ENCODE results near the gene OMP.

OMP gene

GRCh38 chr11:77075425-77075905 lies 27.2 kb upstream of the OMP start:
- TF ChIP-seq CTBP1 (IDR thresholded peaks at IDR 0.05; ENCODE audit: borderline replicate concordance) (no peak), LEF1 (IDR thresholded peaks at IDR 0.05; ENCODE audit: borderline replicate concordance) (no peak), ARNT (IDR thresholded peaks at IDR 0.05) (no peak)
- CTCF ChIA-PET, result interaction anchor here (1.1 kb wide), 1 partner anchor 30 kb away, joined by 3 read pairs; no protein-coding TSS in a partner anchor

GRCh38 chr11:77079666-77080065 lies 23.0 kb upstream of the OMP start:
- POLR2A ChIA-PET, result no interaction called here
- no peak for TF ChIP-seq LEF1 (IDR thresholded peaks at IDR 0.05; ENCODE audit: borderline replicate concordance)
- no peak for TF ChIP-seq HDGF (IDR thresholded peaks at IDR 0.05; ENCODE audit: borderline replicate concordance)
- no peak for TF ChIP-seq BHLHE40 (IDR thresholded peaks at IDR 0.05; ENCODE audit: borderline replicate concordance)
- TF ChIP-seq L3MBTL2 (conservative IDR thresholded peaks at IDR 0.05), result no peak
- TF ChIP-seq NFRKB (IDR thresholded peaks at IDR 0.05), result no peak
- CTCF ChIA-PET, result interaction anchor here (0.8 kb wide), 1 partner anchor 10 kb away, joined by 3 read pairs; no protein-coding TSS in a partner anchor
- DNase-seq (ENCODE audit: extremely low spot score), result no peak

More at GRCh38 chr11:77075425-77075905, 27.2 kb upstream of the OMP start:
- DNase-seq (ENCODE audit: extremely low spot score), result no peak
- POLR2A ChIA-PET, result no interaction called here

DNA sequence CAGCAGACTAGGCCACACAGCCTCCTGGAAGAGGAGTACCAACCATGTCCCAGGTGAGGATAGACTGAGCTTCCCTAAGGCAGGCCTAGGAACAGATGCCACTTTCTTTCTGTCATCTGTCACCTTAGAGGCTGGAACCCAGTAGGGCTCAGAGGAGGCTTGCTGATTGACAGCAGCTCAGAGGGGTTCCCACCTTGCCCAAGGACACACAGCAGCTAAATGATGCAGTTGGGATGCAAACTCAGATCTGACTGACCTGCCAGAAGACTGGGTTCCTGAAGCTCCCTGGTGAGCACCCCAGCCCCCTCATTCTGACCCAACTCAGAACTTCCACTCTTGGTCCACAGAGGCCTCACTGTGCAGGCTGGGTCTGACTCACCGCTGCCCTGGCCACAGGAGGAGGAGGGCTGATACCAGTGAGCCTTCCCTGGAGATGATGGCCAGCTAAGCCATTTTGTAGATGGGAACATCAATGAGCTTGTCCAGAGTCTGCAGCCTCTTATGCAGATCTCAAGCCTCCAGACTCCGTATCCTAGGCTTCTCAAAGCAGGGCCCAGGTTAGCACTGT lies 21.9 kb upstream of the OMP start:
- TF ChIP-seq, protein P1, sequence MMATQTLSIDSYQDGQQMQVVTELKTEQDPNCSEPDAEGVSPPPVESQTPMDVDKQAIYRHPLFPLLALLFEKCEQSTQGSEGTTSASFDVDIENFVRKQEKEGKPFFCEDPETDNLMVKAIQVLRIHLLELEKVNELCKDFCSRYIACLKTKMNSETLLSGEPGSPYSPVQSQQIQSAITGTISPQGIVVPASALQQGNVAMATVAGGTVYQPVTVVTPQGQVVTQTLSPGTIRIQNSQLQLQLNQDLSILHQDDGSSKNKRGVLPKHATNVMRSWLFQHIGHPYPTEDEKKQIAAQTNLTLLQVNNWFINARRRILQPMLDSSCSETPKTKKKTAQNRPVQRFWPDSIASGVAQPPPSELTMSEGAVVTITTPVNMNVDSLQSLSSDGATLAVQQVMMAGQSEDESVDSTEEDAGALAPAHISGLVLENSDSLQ (IDR thresholded peaks at IDR 0.05), result no peak
- TF ChIP-seq ARNT (IDR thresholded peaks at IDR 0.05), result no peak
- no peak for TF ChIP-seq NFRKB (IDR thresholded peaks at IDR 0.05)
- TF ChIP-seq L3MBTL2 (conservative IDR thresholded peaks at IDR 0.05), result no peak
- no peak for TF ChIP-seq LEF1 (IDR thresholded peaks at IDR 0.05; ENCODE audit: borderline replicate concordance)
- no peak for TF ChIP-seq BHLHE40 (IDR thresholded peaks at IDR 0.05; ENCODE audit: borderline replicate concordance)
- TF ChIP-seq FOXA1 (IDR thresholded peaks at IDR 0.05), result no peak
- no peak for DNase-seq (ENCODE audit: extremely low spot score)
- POLR2A ChIA-PET, result no interaction called here
- CTCF ChIA-PET, result interaction anchor here (3.2 kb wide), 1 partner anchor 11 kb away, joined by 15 read pairs; no protein-coding TSS in a partner anchor

GRCh38 chr11:77081381-77081851 lies 21.2 kb upstream of the OMP start:
- no peak for DNase-seq (ENCODE audit: extremely low spot score)
- ChIA-PET POLR2A (no interaction called here), CTCF (interaction anchor here (1.0 to 3.2 kb wide), 2 partner anchors 10 to 274 kb away, joined by 4 to 15 read pairs; no protein-coding TSS in a partner anchor)
- TF ChIP-seq NFRKB (IDR thresholded peaks at IDR 0.05) (no peak), BHLHE40 (IDR thresholded peaks at IDR 0.05; ENCODE audit: borderline replicate concordance) (no peak), L3MBTL2 (conservative IDR thresholded peaks at IDR 0.05) (no peak), TARDBP (IDR thresholded peaks at IDR 0.05) (no peak), CTBP1 (IDR thresholded peaks at IDR 0.05; ENCODE audit: borderline replicate concordance) (no peak), FOXK2 (IDR thresholded peaks at IDR 0.05) (no peak), SP1 (IDR thresholded peaks at IDR 0.05) (no peak), LEF1 (IDR thresholded peaks at IDR 0.05; ENCODE audit: borderline replicate concordance) (no peak), SUZ12 (IDR thresholded peaks at IDR 0.05) (no peak), ELF4 (IDR thresholded peaks at IDR 0.05) (no peak), FOXM1 (IDR thresholded peaks at IDR 0.05; ENCODE audit: borderline replicate concordance) (no peak), ARNT (IDR thresholded peaks at IDR 0.05) (no peak)
- TF ChIP-seq, protein P1 (IDR thresholded peaks at IDR 0.05), result no peak

GRCh38 chr11:77081976-77082836 lies 20.4 kb upstream of the OMP start:
- ChIA-PET POLR2A (interaction anchor here (1.0 kb wide), 1 partner anchor 15 kb away, joined by 3 read pairs; the partner anchor contains the start of gene CAPN5), CTCF (interaction anchor here (0.7 to 3.2 kb wide), 3 partner anchors 9 to 475 kb away, joined by 3 to 15 read pairs (median 4); no protein-coding TSS in a partner anchor)
- no peak for TF ChIP-seq FOXA1 (IDR thresholded peaks at IDR 0.05)
- TF ChIP-seq L3MBTL2 (conservative IDR thresholded peaks at IDR 0.05), result no peak
- no peak for DNase-seq (ENCODE audit: extremely low spot score)

GRCh38 chr11:77082838-77083565 lies 19.6 kb upstream of the OMP start:
- CTCF ChIA-PET, result interaction anchor here (0.7 to 3.2 kb wide), 2 partner anchors 9 to 474 kb away, joined by 3 to 15 read pairs; no protein-coding TSS in a partner anchor
- POLR2A ChIA-PET, result interaction anchor here (1.0 kb wide), 1 partner anchor 16 kb away, joined by 3 read pairs; the partner anchor contains the start of gene CAPN5
- DNase-seq (ENCODE audit: extremely low spot score), result no peak
- TF ChIP-seq FOXK2 (IDR thresholded peaks at IDR 0.05), result no peak
- TF ChIP-seq, protein P1 (IDR thresholded peaks at IDR 0.05), result no peak
- no peak for TF ChIP-seq FOXA1 (IDR thresholded peaks at IDR 0.05)
- TF ChIP-seq TARDBP (IDR thresholded peaks at IDR 0.05), result no peak
- TF ChIP-seq ZNF384 (IDR thresholded peaks at IDR 0.05), result no peak
- no peak for TF ChIP-seq ARNT (IDR thresholded peaks at IDR 0.05)
- no peak for TF ChIP-seq L3MBTL2 (conservative IDR thresholded peaks at IDR 0.05)
- no peak for TF ChIP-seq SP1 (IDR thresholded peaks at IDR 0.05)
- TF ChIP-seq SUZ12 (IDR thresholded peaks at IDR 0.05), result no peak
- TF ChIP-seq NFRKB (IDR thresholded peaks at IDR 0.05), result no peak
- no peak for TF ChIP-seq LEF1 (IDR thresholded peaks at IDR 0.05; ENCODE audit: borderline replicate concordance)
- TF ChIP-seq ELF4 (IDR thresholded peaks at IDR 0.05), result no peak
- no peak for TF ChIP-seq FOXM1 (IDR thresholded peaks at IDR 0.05; ENCODE audit: borderline replicate concordance)
- TF ChIP-seq HDGF (IDR thresholded peaks at IDR 0.05; ENCODE audit: borderline replicate concordance), result no peak
- no peak for TF ChIP-seq CTBP1 (IDR thresholded peaks at IDR 0.05; ENCODE audit: borderline replicate concordance)
- TF ChIP-seq BHLHE40 (IDR thresholded peaks at IDR 0.05; ENCODE audit: borderline replicate concordance), result no peak

Data from HEK293T (cell line).